ENCODE measurements around the gene BRWD1.

DNA sequence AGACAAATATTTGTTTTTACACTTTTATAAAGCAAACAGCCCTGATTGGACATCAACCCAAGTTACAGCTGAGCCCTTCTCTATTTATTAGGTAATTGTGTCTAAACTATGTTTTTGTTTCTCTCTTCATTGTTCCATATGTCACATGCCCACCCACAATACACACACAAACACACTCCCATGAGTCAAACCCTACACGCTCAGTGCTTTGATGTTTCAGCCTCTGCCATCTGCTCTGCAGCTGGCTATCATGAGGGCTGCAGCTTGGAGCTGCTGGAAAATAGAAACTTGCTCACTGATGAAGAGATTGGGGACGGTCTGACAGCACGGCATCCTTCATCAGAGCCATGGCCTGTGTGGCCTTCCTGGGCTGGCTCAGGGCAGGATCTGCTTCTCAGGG is 171.9 kb downstream of the BRWD1 start:
- TF ChIP-seq, protein P1, sequence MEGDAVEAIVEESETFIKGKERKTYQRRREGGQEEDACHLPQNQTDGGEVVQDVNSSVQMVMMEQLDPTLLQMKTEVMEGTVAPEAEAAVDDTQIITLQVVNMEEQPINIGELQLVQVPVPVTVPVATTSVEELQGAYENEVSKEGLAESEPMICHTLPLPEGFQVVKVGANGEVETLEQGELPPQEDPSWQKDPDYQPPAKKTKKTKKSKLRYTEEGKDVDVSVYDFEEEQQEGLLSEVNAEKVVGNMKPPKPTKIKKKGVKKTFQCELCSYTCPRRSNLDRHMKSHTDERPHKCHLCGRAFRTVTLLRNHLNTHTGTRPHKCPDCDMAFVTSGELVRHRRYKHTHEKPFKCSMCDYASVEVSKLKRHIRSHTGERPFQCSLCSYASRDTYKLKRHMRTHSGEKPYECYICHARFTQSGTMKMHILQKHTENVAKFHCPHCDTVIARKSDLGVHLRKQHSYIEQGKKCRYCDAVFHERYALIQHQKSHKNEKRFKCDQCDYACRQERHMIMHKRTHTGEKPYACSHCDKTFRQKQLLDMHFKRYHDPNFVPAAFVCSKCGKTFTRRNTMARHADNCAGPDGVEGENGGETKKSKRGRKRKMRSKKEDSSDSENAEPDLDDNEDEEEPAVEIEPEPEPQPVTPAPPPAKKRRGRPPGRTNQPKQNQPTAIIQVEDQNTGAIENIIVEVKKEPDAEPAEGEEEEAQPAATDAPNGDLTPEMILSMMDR (conservative IDR thresholded peaks at IDR 0.05; ENCODE audit: low read length) = no peak
- no peak for TF ChIP-seq EZH2phosphoT487 (IDR thresholded peaks at IDR 0.05; ENCODE audit: borderline replicate concordance, low read depth, low read length)
